Globus pallidus (tissue), 1 donor: ENCODE data around the gene C10orf67.
A peak's percentile ranks its signal among the peaks of the same experiment; 100 is the strongest.
"Not testable (repeated sequence)": the region's sequence is repeated elsewhere in the genome, so short reads cannot be mapped to it uniquely, and the experiment has no call there.

Experiments used
- DNase-seq: peaks from one replicate; pipeline ENCODE4 v3.0.0-alpha.2; 2015; ENCODE audit warnings: low spot score

Gene C10orf67

GRCh38 chr10:23344241-23344841, at the start of gene C10orf67:
Gene C10orf67 (minus strand): TSS chr10:23344797. CDS start chr10:23344774, 23 bp downstream.
- DNase-seq: peak; percentile 78

GRCh38 chr10:23391821-23392220, 47.2 kb upstream of the C10orf67 start:
- no peak for DNase-seq

- DNase-seq: no peak
Observed at GRCh38 chr10:23390809-23391208, 46.2 kb upstream of the C10orf67 start.

GRCh38 chr10:23390408-23390807, 45.8 kb upstream of the C10orf67 start:
- not testable (repeated sequence) for DNase-seq

- DNase-seq: not testable (repeated sequence)
Observed at GRCh38 chr10:23387516-23387915, 42.9 kb upstream of the C10orf67 start.

- DNase-seq: no peak
Observed at GRCh38 chr10:23386052-23386451, 41.5 kb upstream of the C10orf67 start.

GRCh38 chr10:23384364-23384763, 39.8 kb upstream of the C10orf67 start:
- no peak for DNase-seq

GRCh38 chr10:23383637-23384036, 39.0 kb upstream of the C10orf67 start:
- DNase-seq: no peak

GRCh38 chr10:23381298-23382040, 36.9 kb upstream of the C10orf67 start:
- DNase-seq: no peak

GRCh38 chr10:23379686-23380085, 35.1 kb upstream of the C10orf67 start:
- no peak for DNase-seq

- peak; percentile 30 for DNase-seq
Observed at GRCh38 chr10:23376229-23376655, 31.6 kb upstream of the C10orf67 start.

GRCh38 chr10:23375366-23375765, 30.8 kb upstream of the C10orf67 start:
- DNase-seq: no peak

- no peak for DNase-seq
Observed at GRCh38 chr10:23373156-23373555, 28.6 kb upstream of the C10orf67 start.

- DNase-seq: no peak
Observed at GRCh38 chr10:23371073-23371472, 26.5 kb upstream of the C10orf67 start.

- DNase-seq: no peak
Observed at GRCh38 chr10:23370106-23370505, 25.5 kb upstream of the C10orf67 start.

GRCh38 chr10:23368816-23369640, 24.4 kb upstream of the C10orf67 start:
- DNase-seq: no peak

- no peak for DNase-seq
Observed at GRCh38 chr10:23367896-23368595, 23.4 kb upstream of the C10orf67 start.

GRCh38 chr10:23365417-23366030, 20.9 kb upstream of the C10orf67 start:
- DNase-seq: not testable (repeated sequence)

GRCh38 chr10:23364378-23364777, 19.8 kb upstream of the C10orf67 start:
- DNase-seq: no peak

GRCh38 chr10:23363793-23364135, 19.2 kb upstream of the C10orf67 start:
- DNase-seq: no peak

GRCh38 chr10:23362879-23363792, 18.5 kb upstream of the C10orf67 start:
- DNase-seq: no peak
